Skeletal muscle tissue (tissue), 4 donors: ENCODE results near the gene PLD3. TPM values are rescaled to one million over a fixed set of nuclear protein-coding genes. Genes with fewer than 3 reads are reported as not detected.
"Not testable (repeated sequence)": the region's sequence is repeated elsewhere in the genome, so short reads cannot be mapped to it uniquely, and the experiment has no call there.

Source experiments
- H3K27ac ChIP-seq: one replicate; pipeline ENCODE4 v1.7.0; 2013; ENCODE audit warnings: mild to moderate bottlenecking, low read depth, low read length, inconsistent platforms
- H3K27me3 ChIP-seq, 3 donors: one replicate each; pipeline ENCODE4 v1.7.0; 2013; ENCODE audit warnings: low read length in 3 of 3; ENCODE audit not compliant: control insufficient read depth in 3 of 3, insufficient read depth in 3 of 3
- H3K36me3 ChIP-seq, 3 donors: one replicate each; pipeline ENCODE4 v1.7.0; 2013; ENCODE audit warnings: low read length in 3 of 3; ENCODE audit not compliant: control insufficient read depth in 3 of 3, insufficient read depth in 3 of 3
- H3K4me1 ChIP-seq, 3 donors: one replicate each; pipeline ENCODE4 v1.7.0; 2013; ENCODE audit warnings: low read length in 3 of 3, mild to moderate bottlenecking in 3 of 3; ENCODE audit not compliant: control insufficient read depth in 3 of 3, insufficient read depth in 3 of 3
- H3K4me3 ChIP-seq, 3 donors: one replicate each; pipeline ENCODE4 v1.7.0; 2013; ENCODE audit warnings: low read length in 3 of 3
- H3K9ac ChIP-seq, 3 donors: one replicate each; pipeline ENCODE4 v1.7.0; 2013; ENCODE audit warnings: low read length in 3 of 3, mild to moderate bottlenecking in 3 of 3, moderate library complexity in 2 of 3, low read depth in 1 of 3
- H3K9me3 ChIP-seq, 3 donors: one replicate each; pipeline ENCODE4 v1.7.0; 2013; ENCODE audit warnings: low read length in 3 of 3; ENCODE audit not compliant: control insufficient read depth in 3 of 3
- total RNA-seq: library from RNA; depleted of rRNA; stranded (reverse); fragments of >200 nt; gene quantifications from one replicate; pipeline ENCODE4 v1.2.3, GENCODE V29; 2014
- donor health status: Osteomylitis.

Gene PLD3
- total RNA-seq, 1 donor from 2014 or later: 120 TPM

- Histone ChIP-seq H3K4me1 (peaks cover 7 to 18% (median 18%) of the 10 kb centered on the region in 3 donors), H3K36me3 (peaks cover 41 to 56% (median 47%) of the 10 kb centered on the region in 3 donors)
- not testable (repeated sequence) for H3K9me3 ChIP-seq, H3K4me3 ChIP-seq, H3K27me3 ChIP-seq, H3K9ac ChIP-seq, H3K27ac ChIP-seq
Observed at GRCh38 chr19:40370253-40370652, 21.8 kb downstream of the PLD3 start.

- Histone ChIP-seq H3K4me1 (peaks cover 7 to 18% (median 18%) of the 10 kb centered on the region in 3 donors), H3K27ac (no peak overlapping the region), H3K4me3 (no peak overlapping the region), H3K36me3 (peaks cover 44 to 59% (median 47%) of the 10 kb centered on the region in 3 donors), H3K9ac (no peak overlapping the region), H3K27me3 (no peaks in the 10 kb centered on the region), H3K9me3 (no peaks in the 10 kb centered on the region)
Observed at GRCh38 chr19:40370997-40371801, 22.7 kb downstream of the PLD3 start.

GRCh38 chr19:40371802-40372122 is 23.3 kb downstream of the PLD3 start:
- peaks cover 50 to 60% (median 52%) of the 10 kb centered on the region in 3 donors for H3K36me3 ChIP-seq
- H3K9ac ChIP-seq: no peak overlapping the region
- H3K27me3 ChIP-seq: no peaks in the 10 kb centered on the region
- H3K27ac ChIP-seq: no peak overlapping the region
- H3K4me3 ChIP-seq: no peak overlapping the region
- H3K9me3 ChIP-seq: no peaks in the 10 kb centered on the region
- H3K4me1 ChIP-seq: peaks cover 7 to 16% (median 15%) of the 10 kb centered on the region in 3 donors

GRCh38 chr19:40374084-40374483 is 25.6 kb downstream of the PLD3 start:
- Histone ChIP-seq H3K4me3 (no peak overlapping the region), H3K27ac (no peak overlapping the region), H3K27me3 (no peaks in the 10 kb centered on the region), H3K36me3 (peaks cover 61 to 65% (median 63%) of the 10 kb centered on the region in 3 donors), H3K9ac (no peak overlapping the region), H3K4me1 (no peaks in the 10 kb centered on the region), H3K9me3 (no peaks in the 10 kb centered on the region)

GRCh38 chr19:40376286-40376862 is 27.9 kb downstream of the PLD3 start:
- Histone ChIP-seq H3K4me3 (no peak overlapping the region), H3K36me3 (peaks cover 41 to 54% (median 50%) of the 10 kb centered on the region in 3 donors), H3K9ac (no peak overlapping the region), H3K9me3 (no peaks in the 10 kb centered on the region), H3K4me1 (no peaks in the 10 kb centered on the region), H3K27ac (no peak overlapping the region), H3K27me3 (no peaks in the 10 kb centered on the region)

- no peaks in the 10 kb centered on the region for H3K9me3 ChIP-seq
- peaks cover 31 to 41% (median 36%) of the 10 kb centered on the region in 3 donors for H3K36me3 ChIP-seq
- no peak overlapping the region for H3K27ac ChIP-seq
- no peaks in the 10 kb centered on the region for H3K4me1 ChIP-seq
- H3K9ac ChIP-seq: no peak overlapping the region
- H3K27me3 ChIP-seq: no peaks in the 10 kb centered on the region
- no peak overlapping the region for H3K4me3 ChIP-seq
Observed at GRCh38 chr19:40377876-40378385, 29.4 kb downstream of the PLD3 start.

DNA sequence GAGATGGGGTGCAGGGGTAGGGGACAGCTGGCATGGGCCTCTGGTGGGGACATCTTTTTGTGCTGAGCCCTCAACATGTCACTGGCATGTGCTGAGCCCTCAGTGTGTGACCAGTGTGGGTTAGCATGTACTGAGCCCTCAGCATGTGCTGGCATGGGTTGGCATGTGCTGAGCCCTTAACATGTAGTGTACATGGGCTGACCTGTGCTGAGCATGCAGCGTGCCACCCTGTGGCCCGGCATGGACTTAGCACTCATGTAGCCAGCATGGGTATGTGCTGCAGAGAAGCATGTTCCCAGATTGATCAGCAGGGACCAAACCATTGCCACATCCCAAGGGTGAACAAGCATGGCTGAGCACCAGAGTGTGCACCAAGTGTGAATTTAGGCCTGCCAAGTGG is 30.0 kb downstream of the PLD3 start:
- peaks cover 28 to 38% (median 33%) of the 10 kb centered on the region in 3 donors for H3K36me3 ChIP-seq
- no peaks in the 10 kb centered on the region for H3K9me3 ChIP-seq
- H3K27ac ChIP-seq: no peak overlapping the region
- H3K9ac ChIP-seq: no peak overlapping the region
- H3K27me3 ChIP-seq: no peaks in the 10 kb centered on the region
- no peaks in the 10 kb centered on the region for H3K4me1 ChIP-seq
- no peak overlapping the region for H3K4me3 ChIP-seq

GRCh38 chr19:40379446-40380198 is 31.1 kb downstream of the PLD3 start:
- no peaks in the 10 kb centered on the region for H3K4me1 ChIP-seq

GRCh38 chr19:40380199-40381037 is 31.9 kb downstream of the PLD3 start:
- H3K36me3 ChIP-seq: peaks cover 22 to 29% (median 23%) of the 10 kb centered on the region in 3 donors
- H3K9me3 ChIP-seq: no peaks in the 10 kb centered on the region
- H3K9ac ChIP-seq: no peak overlapping the region
- no peaks in the 10 kb centered on the region for H3K27me3 ChIP-seq
- no peak overlapping the region for H3K4me3 ChIP-seq
- no peaks in the 10 kb centered on the region for H3K4me1 ChIP-seq
- H3K27ac ChIP-seq: no peak overlapping the region

More at GRCh38 chr19:40379446-40380198, 31.1 kb downstream of the PLD3 start:
- no peak overlapping the region for H3K4me3 ChIP-seq
- peaks cover 22 to 30% (median 25%) of the 10 kb centered on the region in 3 donors for H3K36me3 ChIP-seq
- no peak overlapping the region for H3K27ac ChIP-seq
- H3K9ac ChIP-seq: no peak overlapping the region
- no peaks in the 10 kb centered on the region for H3K27me3 ChIP-seq
- H3K9me3 ChIP-seq: no peaks in the 10 kb centered on the region
